ENCODE data around the gene ATG2A.

The ATG2A gene

GRCh38 chr11:64888406-64888728 lies 28.6 kb downstream of the ATG2A start:
- no peaks in the 10 kb centered on the region for H3K27me3 ChIP-seq (ENCODE audit: control insufficient read depth in 2 of 2, insufficient read depth in 2 of 2, low read length in 2 of 2)
- H3K36me3 ChIP-seq (ENCODE audit: control insufficient read depth in 2 of 2, insufficient read depth in 2 of 2, low read length in 2 of 2), result peaks cover 19 to 21% of the 10 kb centered on the region in 2 donors
- no peaks in the 10 kb centered on the region for H3K9me3 ChIP-seq (ENCODE audit: control insufficient read depth in 2 of 2, low read length in 2 of 2)
- peak overlapping the region; percentile 42 to 60 for H3K4me3 ChIP-seq (ENCODE audit: low read length in 2 of 2)
- H3K9ac ChIP-seq (ENCODE audit: low read depth in 1 of 2, low read length in 2 of 2), result peak overlapping the region; percentile 36 to 98
- H3K27ac ChIP-seq (ENCODE audit: low read depth in 2 of 2, low read length in 2 of 2), result peak overlapping the region; percentile 95 to 99
- peaks cover 21 to 39% of the 10 kb centered on the region in 2 donors for H3K4me1 ChIP-seq (ENCODE audit: control insufficient read depth in 2 of 2, insufficient read depth in 2 of 2, low read length in 2 of 2)

- peaks cover 19 to 21% of the 10 kb centered on the region in 2 donors for H3K36me3 ChIP-seq (ENCODE audit: control insufficient read depth in 2 of 2, insufficient read depth in 2 of 2, low read length in 2 of 2)
- H3K27ac ChIP-seq (ENCODE audit: low read depth in 2 of 2, low read length in 2 of 2), result peak overlapping the region; percentile 95 to 99
- H3K9me3 ChIP-seq (ENCODE audit: control insufficient read depth in 2 of 2, low read length in 2 of 2), result no peaks in the 10 kb centered on the region
- H3K4me1 ChIP-seq (ENCODE audit: control insufficient read depth in 2 of 2, insufficient read depth in 2 of 2, low read length in 2 of 2), result peaks cover 19 to 39% of the 10 kb centered on the region in 2 donors
- H3K27me3 ChIP-seq (ENCODE audit: control insufficient read depth in 2 of 2, insufficient read depth in 2 of 2, low read length in 2 of 2), result no peaks in the 10 kb centered on the region
- H3K4me3 ChIP-seq (ENCODE audit: low read length in 2 of 2), result peak overlapping the region; percentile 42 to 60
- peak overlapping the region; percentile 50 to 74 for H3K9ac ChIP-seq (ENCODE audit: low read depth in 1 of 2, low read length in 2 of 2)
Observed at GRCh38 chr11:64887757-64888405, 29.1 kb downstream of the ATG2A start.

GRCh38 chr11:64887234-64887756 lies 29.7 kb downstream of the ATG2A start:
- no peaks in the 10 kb centered on the region for H3K9me3 ChIP-seq (ENCODE audit: control insufficient read depth in 2 of 2, low read length in 2 of 2)
- H3K27me3 ChIP-seq (ENCODE audit: control insufficient read depth in 2 of 2, insufficient read depth in 2 of 2, low read length in 2 of 2), result no peaks in the 10 kb centered on the region
- H3K36me3 ChIP-seq (ENCODE audit: control insufficient read depth in 2 of 2, insufficient read depth in 2 of 2, low read length in 2 of 2), result peaks cover 17% of the 10 kb centered on the region in 2 donors
- H3K27ac ChIP-seq (ENCODE audit: low read depth in 2 of 2, low read length in 2 of 2), result peak overlapping the region; percentile 95 to 99
- peak overlapping the region; percentile 47 to 50 for H3K9ac ChIP-seq (ENCODE audit: low read depth in 1 of 2, low read length in 2 of 2)
- H3K4me3 ChIP-seq (ENCODE audit: low read length in 2 of 2), result peak overlapping the region; percentile 42 to 48
- H3K4me1 ChIP-seq (ENCODE audit: control insufficient read depth in 2 of 2, insufficient read depth in 2 of 2, low read length in 2 of 2), result peaks cover 19 to 39% of the 10 kb centered on the region in 2 donors

GRCh38 chr11:64885367-64886286 lies 31.4 kb downstream of the ATG2A start:
- Histone ChIP-seq H3K9ac (ENCODE audit: low read depth in 1 of 2, low read length in 2 of 2) (peak overlapping the region in 1 of 2 donors; percentile 21), H3K4me3 (ENCODE audit: low read length in 2 of 2) (no peak overlapping the region), H3K9me3 (ENCODE audit: control insufficient read depth in 2 of 2, low read length in 2 of 2) (no peaks in the 10 kb centered on the region), H3K27me3 (ENCODE audit: control insufficient read depth in 2 of 2, insufficient read depth in 2 of 2, low read length in 2 of 2) (no peaks in the 10 kb centered on the region), H3K36me3 (ENCODE audit: control insufficient read depth in 2 of 2, insufficient read depth in 2 of 2, low read length in 2 of 2) (peaks cover 4 to 6% of the 10 kb centered on the region in 2 donors), H3K4me1 (ENCODE audit: control insufficient read depth in 2 of 2, insufficient read depth in 2 of 2, low read length in 2 of 2) (peaks cover 19 to 40% of the 10 kb centered on the region in 2 donors), H3K27ac (ENCODE audit: low read depth in 2 of 2, low read length in 2 of 2) (peak overlapping the region; percentile 50 to 61)

- no peaks in the 10 kb centered on the region for H3K27me3 ChIP-seq (ENCODE audit: control insufficient read depth in 2 of 2, insufficient read depth in 2 of 2, low read length in 2 of 2)
- H3K27ac ChIP-seq (ENCODE audit: low read depth in 2 of 2, low read length in 2 of 2), result no peak overlapping the region
- H3K9me3 ChIP-seq (ENCODE audit: control insufficient read depth in 2 of 2, low read length in 2 of 2), result no peaks in the 10 kb centered on the region
- peaks cover 24 to 38% of the 10 kb centered on the region in 2 donors for H3K4me1 ChIP-seq (ENCODE audit: control insufficient read depth in 2 of 2, insufficient read depth in 2 of 2, low read length in 2 of 2)
- H3K36me3 ChIP-seq (ENCODE audit: control insufficient read depth in 2 of 2, insufficient read depth in 2 of 2, low read length in 2 of 2), result no peaks in the 10 kb centered on the region
- H3K4me3 ChIP-seq (ENCODE audit: low read length in 2 of 2), result no peak overlapping the region
- no peak overlapping the region for H3K9ac ChIP-seq (ENCODE audit: low read depth in 1 of 2, low read length in 2 of 2)
Observed at GRCh38 chr11:64884019-64884418, 33.0 kb downstream of the ATG2A start.

GRCh38 chr11:64883575-64883974 lies 33.4 kb downstream of the ATG2A start:
- Histone ChIP-seq H3K27ac (ENCODE audit: low read depth in 2 of 2, low read length in 2 of 2) (no peak overlapping the region), H3K9me3 (ENCODE audit: control insufficient read depth in 2 of 2, low read length in 2 of 2) (no peaks in the 10 kb centered on the region), H3K36me3 (ENCODE audit: control insufficient read depth in 2 of 2, insufficient read depth in 2 of 2, low read length in 2 of 2) (no peaks in the 10 kb centered on the region), H3K9ac (ENCODE audit: low read depth in 1 of 2, low read length in 2 of 2) (no peak overlapping the region), H3K27me3 (ENCODE audit: control insufficient read depth in 2 of 2, insufficient read depth in 2 of 2, low read length in 2 of 2) (no peaks in the 10 kb centered on the region), H3K4me3 (ENCODE audit: low read length in 2 of 2) (no peak overlapping the region), H3K4me1 (ENCODE audit: control insufficient read depth in 2 of 2, insufficient read depth in 2 of 2, low read length in 2 of 2) (peaks cover 23 to 35% of the 10 kb centered on the region in 2 donors)

GRCh38 chr11:64882243-64882642 lies 34.8 kb downstream of the ATG2A start:
- Histone ChIP-seq H3K27ac (ENCODE audit: low read depth in 2 of 2, low read length in 2 of 2) (no peak overlapping the region), H3K27me3 (ENCODE audit: control insufficient read depth in 2 of 2, insufficient read depth in 2 of 2, low read length in 2 of 2) (no peaks in the 10 kb centered on the region), H3K4me1 (ENCODE audit: control insufficient read depth in 2 of 2, insufficient read depth in 2 of 2, low read length in 2 of 2) (peaks cover 18 to 28% of the 10 kb centered on the region in 2 donors), H3K4me3 (ENCODE audit: low read length in 2 of 2) (no peak overlapping the region), H3K9me3 (ENCODE audit: control insufficient read depth in 2 of 2, low read length in 2 of 2) (no peaks in the 10 kb centered on the region), H3K36me3 (ENCODE audit: control insufficient read depth in 2 of 2, insufficient read depth in 2 of 2, low read length in 2 of 2) (no peaks in the 10 kb centered on the region), H3K9ac (ENCODE audit: low read depth in 1 of 2, low read length in 2 of 2) (no peak overlapping the region)

GRCh38 chr11:64881476-64881875 lies 35.5 kb downstream of the ATG2A start:
- no peak overlapping the region for H3K9ac ChIP-seq (ENCODE audit: low read depth in 1 of 2, low read length in 2 of 2)
- H3K9me3 ChIP-seq (ENCODE audit: control insufficient read depth in 2 of 2, low read length in 2 of 2), result no peaks in the 10 kb centered on the region
- H3K36me3 ChIP-seq (ENCODE audit: control insufficient read depth in 2 of 2, insufficient read depth in 2 of 2, low read length in 2 of 2), result no peaks in the 10 kb centered on the region
- no peaks in the 10 kb centered on the region for H3K27me3 ChIP-seq (ENCODE audit: control insufficient read depth in 2 of 2, insufficient read depth in 2 of 2, low read length in 2 of 2)
- H3K27ac ChIP-seq (ENCODE audit: low read depth in 2 of 2, low read length in 2 of 2), result no peak overlapping the region
- peaks cover 25 to 33% of the 10 kb centered on the region in 2 donors for H3K4me1 ChIP-seq (ENCODE audit: control insufficient read depth in 2 of 2, insufficient read depth in 2 of 2, low read length in 2 of 2)
- no peak overlapping the region for H3K4me3 ChIP-seq (ENCODE audit: low read length in 2 of 2)

GRCh38 chr11:64880240-64881001 lies 36.6 kb downstream of the ATG2A start:
- H3K4me1 ChIP-seq (ENCODE audit: control insufficient read depth in 2 of 2, insufficient read depth in 2 of 2, low read length in 2 of 2), result peaks cover 33 to 42% of the 10 kb centered on the region in 2 donors

More at GRCh38 chr11:64880240-64881001, 36.6 kb downstream of the ATG2A start:
- Histone ChIP-seq H3K36me3 (ENCODE audit: control insufficient read depth in 2 of 2, insufficient read depth in 2 of 2, low read length in 2 of 2) (peaks cover 0 to 2% of the 10 kb centered on the region in 2 donors), H3K27me3 (ENCODE audit: control insufficient read depth in 2 of 2, insufficient read depth in 2 of 2, low read length in 2 of 2) (no peaks in the 10 kb centered on the region), H3K27ac (ENCODE audit: low read depth in 2 of 2, low read length in 2 of 2) (peak overlapping the region; percentile 39 to 44), H3K4me3 (ENCODE audit: low read length in 2 of 2) (no peak overlapping the region), H3K9me3 (ENCODE audit: control insufficient read depth in 2 of 2, low read length in 2 of 2) (no peaks in the 10 kb centered on the region), H3K9ac (ENCODE audit: low read depth in 1 of 2, low read length in 2 of 2) (no peak overlapping the region)

Measured in mucosa of rectum (tissue), 2 donors.